Measurements from ENCODE around the gene C1QL1.
"Not testable (repeated sequence)": the region's sequence is repeated elsewhere in the genome, so short reads cannot be mapped to it uniquely, and the experiment has no call there.

Gene C1QL1

DNA sequence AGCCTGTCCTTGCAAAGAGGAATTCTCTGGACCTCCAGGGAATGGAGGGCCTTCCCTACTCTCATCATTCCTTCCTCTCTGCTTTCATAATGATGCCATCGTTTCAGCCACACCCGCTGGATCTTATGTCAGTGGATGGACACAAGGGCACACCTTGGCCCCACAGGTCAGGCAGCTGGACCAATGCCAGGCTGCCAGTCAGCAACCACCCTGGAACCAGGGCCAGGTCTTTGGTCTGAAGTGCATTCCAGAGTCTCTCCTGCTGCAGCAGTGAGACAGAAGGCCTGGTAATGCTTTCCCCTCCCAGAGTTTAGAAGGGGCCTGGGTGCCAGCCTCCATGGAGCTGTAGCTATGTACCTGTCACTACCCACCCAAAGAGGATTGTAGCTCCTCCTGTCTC lies 7.4 kb downstream of the C1QL1 start:
- DNase-seq (ENCODE audit: low read depth), result no peak

DNA sequence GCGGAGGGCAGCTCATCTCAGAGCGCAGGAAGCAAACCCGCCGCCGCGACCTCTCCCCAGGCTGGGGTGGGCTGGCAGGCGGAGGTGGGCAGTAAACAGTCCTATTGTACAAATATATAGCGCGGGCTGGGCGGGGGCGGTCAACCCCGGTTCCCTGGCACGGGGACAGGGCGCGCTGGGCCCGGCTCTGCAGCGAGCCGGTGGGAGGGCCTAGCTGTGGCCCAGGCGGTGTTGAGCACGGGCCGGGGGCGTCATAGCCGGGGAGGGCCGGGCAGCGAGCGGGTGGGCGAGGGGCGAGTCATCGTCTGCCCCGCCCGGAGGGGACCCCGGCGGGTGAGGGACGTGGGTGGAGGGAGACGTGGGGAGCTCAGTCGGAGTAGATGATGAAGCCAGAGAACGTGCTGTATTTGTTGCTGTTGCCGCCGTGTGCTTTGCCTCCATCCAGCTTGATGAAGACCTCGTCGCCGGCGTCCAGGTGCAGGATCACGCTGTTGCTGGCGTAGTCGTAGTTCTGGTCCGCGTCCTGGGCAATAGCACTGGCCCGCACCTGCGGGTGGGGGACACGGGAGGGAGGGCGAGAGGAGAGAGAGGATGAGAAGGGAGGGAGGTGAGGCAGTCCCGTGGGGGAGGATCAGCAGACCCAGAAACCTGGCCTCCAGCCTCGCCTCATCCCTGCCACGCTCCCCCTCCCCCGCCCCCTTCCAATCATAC lies 8.1 kb downstream of the C1QL1 start:
- DNase-seq (ENCODE audit: low read depth), result no peak

DNA sequence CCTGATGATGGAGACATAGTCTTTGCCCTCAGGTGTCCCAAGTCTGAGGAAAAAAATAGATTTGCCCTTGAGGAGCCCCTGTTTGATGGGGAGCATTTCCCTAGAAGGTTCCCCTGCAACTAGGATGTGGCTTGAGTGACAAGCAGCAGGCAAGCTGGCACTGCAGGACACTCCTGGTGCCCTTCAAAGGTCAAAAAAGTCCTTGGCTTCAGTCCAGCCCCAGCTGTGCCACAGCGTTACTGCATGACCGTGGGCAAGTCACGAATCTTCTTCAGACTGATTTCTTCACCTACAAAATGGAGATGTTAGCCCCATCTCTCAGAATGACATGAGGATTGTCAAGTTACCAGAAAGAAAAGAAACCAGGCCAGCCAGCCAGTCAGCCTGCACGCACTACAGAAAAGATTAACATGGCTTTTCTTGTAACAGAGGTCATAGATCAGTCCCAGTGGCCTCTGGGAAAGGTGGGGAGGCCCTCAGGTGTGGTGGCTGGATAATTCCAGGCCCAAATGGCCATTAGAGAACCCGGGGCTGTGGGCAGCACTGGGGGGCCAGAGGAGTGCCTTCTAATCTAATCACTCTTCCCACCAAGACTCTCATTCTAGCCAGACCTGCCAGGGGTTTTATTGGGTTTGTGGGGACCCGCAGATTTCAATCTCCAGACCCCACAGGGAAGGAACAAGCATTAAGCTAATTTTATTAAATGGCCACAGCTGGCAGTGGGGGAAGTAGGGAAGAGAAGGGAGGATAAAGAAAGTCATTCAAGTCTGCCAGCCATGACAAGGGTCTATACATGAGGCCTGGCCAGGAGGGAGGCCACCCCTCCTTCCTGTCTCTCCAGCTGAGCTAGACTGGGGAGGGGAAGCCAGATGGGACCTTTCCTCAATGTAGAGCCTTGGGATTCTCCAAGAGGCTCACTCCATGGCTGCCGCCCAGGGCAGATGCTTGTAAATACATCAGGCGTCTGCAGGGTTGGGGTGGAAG lies 10.8 kb downstream of the C1QL1 start:
- no peak for DNase-seq (ENCODE audit: low read depth)

DNA sequence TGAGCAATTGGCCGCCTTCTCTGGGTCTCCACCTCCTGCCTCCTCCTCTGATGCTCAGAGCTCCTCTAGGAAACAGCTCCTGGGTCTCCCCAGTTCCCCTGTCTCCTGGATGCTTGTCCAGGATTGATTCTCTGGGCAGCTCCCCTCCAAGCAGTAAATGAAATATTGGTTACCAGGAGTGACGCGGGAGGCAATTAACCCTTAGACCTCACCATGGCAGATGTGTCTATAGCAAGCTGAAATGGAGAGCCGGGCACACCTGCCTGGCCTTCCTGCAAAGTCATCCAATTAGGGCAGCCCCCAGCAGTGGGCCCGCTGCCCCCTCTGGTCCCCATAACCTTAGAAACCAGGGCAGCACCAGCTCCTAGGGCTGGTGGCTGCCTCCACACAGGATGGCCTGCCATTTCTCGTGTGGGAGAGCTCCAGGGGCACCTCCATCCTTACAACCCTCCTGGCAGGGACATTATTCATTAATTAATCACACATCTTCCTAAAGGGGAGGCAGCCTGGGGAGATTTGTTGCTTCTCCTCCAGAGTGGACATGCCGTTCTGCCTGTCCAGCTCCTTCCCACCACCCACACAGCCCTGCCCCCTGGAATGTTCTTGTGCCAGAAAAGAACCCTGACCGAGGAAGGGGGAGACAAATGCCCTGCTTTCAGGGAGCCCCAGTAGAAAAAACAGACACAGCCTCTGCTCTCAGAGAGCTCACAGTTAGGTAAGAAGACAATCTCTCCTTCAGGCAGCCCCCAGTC lies 12.3 kb downstream of the C1QL1 start:
- DNase-seq (ENCODE audit: low read depth), result no peak

DNA sequence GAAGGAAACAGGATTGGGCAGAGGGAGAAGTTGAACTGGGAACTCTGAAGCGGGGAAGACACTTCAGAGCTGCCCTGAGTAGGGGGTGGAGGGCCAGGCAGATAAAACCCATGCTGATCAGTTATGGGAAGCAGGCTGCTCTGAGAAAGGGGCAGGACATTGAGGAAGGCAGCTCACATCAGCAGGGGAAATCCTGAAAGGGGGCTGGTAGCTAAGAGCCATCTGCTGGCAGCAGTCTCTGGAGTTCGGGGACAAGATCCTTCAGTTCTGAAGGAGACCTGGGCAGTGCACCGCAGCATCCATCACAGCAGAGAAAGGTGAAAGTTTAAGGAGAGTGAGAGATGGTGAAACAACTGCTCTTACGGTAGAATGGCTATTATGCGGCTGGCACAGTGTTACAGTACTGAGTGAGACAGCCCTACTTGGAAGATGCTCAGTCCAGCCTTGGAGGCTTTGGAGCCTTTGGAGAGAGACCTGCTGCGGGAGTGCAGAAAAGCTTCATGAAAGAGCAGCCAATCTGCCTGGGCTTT lies 15.1 kb downstream of the C1QL1 start:
- DNase-seq (ENCODE audit: low read depth), result no peak

DNA sequence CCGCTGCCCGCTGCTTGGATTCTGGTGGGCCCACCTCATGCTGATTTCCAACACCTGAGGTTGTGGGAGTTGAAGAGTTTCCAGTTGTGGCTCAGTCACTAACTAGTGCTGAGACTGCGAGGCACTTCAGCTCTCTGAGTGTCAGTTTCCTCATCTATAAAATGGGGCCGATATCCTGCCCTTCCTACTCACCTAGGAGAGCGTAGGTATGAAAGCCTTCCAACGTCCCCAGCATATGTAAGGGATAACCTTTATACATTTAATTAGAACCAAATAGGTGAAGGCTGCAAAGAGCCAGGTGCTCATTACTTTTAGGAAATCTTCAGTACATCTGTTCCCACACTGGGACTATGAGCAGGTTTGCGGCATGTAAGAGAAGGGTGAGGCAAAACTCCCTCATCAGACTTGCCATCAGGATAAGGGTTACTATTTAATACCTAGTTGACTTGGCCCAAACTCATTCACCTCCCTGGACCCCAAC lies 19.7 kb downstream of the C1QL1 start:
- DNase-seq (ENCODE audit: low read depth), result no peak

DNA sequence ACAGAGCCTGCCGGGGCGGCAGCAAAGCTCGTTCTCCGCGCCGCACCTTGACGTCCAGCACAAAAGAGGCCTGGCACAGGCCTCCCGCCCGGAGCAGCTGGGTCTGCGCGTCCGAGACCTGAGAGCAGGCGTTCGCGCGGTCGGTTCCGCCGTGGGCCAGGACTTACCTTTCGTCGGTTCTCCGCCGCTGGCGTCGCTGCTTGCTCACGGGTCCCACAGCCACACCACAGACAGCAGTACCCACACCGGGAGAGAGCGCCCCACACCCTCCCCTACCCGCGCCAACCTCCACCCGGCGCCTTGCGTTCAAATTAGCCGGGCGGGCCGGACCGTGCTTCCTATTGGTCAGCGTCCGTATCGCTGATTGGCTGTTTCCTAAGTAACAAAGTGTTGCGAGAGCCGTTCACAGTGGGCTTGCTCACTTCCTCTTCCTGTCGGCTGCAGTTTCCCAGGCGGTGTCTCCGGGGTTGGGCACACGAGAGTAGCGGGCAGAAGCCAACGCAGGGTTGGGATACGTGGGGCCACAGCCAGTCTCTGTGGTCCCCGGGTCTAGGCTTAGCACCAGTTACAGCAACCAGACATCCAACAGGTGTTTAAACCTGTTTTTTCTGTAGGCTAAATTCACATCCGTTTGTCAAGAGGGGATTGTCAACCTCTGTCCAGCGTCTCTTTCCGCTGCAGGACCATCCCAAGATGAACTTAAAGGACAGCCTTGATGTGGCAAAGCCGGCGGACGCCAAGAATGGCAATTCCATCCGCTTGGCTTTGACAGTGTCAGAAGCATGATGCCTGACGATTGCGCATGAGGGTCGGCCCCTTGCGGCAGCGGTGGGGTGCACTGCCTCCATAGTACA lies 20.4 kb downstream of the C1QL1 start, which contains the start of gene KIF18B:
Gene KIF18B (minus strand): TSS at position 313 of the 854 bp plus-strand sequence. CDS start 11,429 bp downstream, outside the sequence.
- peak; percentile 77 for DNase-seq (ENCODE audit: low read depth)

DNA sequence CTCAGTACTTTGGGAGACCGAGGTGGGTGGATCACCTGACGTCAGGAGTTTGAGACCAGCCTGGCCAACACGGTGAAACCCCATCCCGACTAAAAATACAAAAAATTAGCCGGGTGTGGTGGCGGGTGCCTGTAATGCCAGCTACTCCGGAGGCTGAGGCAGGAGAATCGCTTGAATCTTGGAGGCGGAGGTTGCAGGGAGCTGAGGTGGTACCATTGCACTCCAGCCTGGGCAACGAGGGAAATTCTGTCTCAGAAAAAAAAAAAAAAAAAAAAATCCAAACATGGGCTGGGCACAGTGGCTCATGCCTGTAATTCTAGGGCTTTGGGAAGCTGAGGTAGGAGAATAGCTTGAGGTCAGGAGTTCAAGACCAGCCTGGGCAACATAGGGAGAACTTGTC lies 22.5 kb downstream of the C1QL1 start:
- not testable (repeated sequence) for DNase-seq (ENCODE audit: low read depth)

DNA sequence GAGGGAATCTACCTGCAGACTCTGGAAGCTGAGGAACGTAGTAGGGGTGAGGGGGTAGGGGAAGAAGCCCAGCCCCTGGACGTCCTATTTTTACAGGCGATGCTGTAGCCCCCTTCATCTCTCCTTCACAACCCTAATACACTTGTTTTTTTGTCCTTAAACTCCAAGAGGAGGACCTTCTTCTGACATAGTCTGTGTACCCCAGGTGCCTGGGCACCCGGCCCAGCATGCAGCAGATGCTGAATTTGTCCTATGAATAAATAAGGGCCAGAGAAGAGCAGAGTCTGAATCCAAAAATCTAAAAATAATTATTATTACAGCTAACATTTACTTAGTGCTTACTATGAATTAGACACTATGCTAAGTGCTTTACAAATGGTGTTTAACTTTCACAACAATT lies 25.6 kb downstream of the C1QL1 start:
- DNase-seq (ENCODE audit: low read depth), result no peak

DNA sequence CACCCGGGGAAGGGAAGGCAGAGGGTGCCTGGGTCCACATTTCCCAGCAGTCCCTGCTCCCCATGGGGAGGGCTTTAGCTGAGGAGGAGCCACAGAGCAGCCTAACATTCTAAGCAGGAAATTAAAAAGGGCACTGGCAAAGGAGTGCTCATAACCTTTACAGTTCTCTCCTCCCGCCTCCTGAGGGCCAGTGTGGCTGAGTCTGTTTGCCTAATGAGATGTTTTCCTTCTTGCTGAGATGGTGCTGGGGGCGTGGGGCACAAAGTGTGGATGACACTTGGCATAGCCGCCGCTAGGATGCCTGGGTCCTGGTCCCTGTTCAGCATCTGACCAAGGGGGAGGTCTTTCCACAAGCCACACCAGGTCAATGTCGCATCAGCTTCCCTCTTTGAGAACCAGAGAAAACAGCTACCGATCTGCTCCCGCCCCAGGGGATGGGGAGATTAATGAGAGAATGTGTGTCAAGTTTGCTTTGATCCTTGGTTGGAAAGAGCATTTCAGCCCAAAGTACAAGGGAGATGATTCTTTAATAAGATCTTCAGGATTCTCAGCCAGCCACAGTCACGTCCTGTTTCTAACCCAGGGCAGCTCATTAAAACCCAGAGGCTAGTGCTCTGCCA lies 26.3 kb downstream of the C1QL1 start:
- no peak for DNase-seq (ENCODE audit: low read depth)

DNA sequence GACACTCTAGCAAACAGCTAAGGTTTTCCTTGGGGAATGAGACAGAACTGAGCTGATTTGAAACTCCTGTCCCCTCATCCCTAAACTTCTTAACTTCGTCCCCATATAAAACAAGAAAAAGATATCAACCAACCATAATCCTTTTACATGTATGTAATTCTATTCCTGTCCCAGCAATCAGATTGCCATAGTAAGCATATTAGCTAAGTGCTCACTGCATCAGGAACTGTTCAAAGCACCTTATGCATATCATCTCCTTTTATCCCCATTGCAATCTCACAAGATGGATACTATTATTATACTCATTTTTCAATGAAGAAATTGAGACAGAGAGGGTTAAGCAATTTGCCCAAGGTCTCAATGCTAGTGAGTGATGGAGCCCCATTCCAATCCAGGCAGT lies 27.3 kb downstream of the C1QL1 start:
- DNase-seq (ENCODE audit: low read depth), result no peak

DNA sequence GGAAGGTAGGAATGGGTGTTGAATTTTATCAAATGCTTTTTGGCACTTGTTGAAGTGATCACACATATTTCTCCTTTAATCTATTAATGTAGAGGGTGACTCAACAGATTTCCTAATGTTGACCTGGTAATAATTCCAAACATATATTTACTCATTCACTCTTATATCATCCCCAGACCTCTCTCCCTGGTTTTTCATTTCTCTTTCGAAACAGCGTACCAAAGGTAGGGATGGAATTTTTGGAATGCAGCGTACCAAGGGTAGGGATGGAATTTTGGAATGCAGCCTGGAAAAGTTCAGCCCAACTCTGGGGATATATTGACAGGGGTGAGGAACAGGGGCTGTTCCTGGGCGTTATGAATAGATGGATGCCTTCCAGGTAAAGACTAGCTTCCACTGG lies 27.8 kb downstream of the C1QL1 start:
- no peak for DNase-seq (ENCODE audit: low read depth)

DNA sequence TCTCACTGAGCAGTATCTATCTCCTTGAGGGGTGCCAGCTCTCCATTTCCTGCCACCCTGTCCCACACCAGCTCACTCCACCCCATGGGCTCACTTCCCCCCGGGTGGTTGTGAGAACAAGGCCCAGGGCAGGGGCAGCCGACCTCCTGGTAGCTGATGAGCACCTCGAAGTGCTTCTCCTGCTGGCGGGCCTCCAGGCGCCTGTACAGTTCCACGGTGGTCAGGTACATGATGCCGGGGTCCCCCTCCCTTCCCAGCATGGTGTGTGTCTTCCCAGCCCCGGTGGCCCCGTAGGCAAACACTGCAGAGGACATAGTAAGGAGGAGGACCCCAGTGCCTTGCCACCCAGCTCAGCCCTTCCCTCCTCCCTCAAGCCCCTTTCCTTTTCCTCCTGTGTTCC lies 33.0 kb downstream of the C1QL1 start:
- DNase-seq (ENCODE audit: low read depth), result no peak

DNA sequence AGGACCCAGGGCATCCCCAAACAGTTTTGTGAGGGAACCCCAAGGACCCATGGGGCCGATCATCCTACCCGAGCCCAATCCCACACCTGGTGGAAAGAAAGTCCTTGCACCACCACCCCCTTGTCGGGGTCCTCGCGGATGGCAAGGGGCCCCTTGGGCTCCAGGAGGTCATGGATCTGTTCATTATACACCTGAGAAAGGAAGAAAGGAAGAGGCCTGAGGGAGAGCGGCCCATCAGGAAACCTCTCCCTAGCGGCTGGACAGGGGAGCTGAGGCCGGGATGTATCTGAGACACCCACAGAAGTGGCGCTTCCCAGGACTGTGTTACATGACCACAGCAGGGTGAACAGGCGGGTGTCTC lies 33.4 kb downstream of the C1QL1 start:
- no peak for DNase-seq (ENCODE audit: low read depth)

DNA sequence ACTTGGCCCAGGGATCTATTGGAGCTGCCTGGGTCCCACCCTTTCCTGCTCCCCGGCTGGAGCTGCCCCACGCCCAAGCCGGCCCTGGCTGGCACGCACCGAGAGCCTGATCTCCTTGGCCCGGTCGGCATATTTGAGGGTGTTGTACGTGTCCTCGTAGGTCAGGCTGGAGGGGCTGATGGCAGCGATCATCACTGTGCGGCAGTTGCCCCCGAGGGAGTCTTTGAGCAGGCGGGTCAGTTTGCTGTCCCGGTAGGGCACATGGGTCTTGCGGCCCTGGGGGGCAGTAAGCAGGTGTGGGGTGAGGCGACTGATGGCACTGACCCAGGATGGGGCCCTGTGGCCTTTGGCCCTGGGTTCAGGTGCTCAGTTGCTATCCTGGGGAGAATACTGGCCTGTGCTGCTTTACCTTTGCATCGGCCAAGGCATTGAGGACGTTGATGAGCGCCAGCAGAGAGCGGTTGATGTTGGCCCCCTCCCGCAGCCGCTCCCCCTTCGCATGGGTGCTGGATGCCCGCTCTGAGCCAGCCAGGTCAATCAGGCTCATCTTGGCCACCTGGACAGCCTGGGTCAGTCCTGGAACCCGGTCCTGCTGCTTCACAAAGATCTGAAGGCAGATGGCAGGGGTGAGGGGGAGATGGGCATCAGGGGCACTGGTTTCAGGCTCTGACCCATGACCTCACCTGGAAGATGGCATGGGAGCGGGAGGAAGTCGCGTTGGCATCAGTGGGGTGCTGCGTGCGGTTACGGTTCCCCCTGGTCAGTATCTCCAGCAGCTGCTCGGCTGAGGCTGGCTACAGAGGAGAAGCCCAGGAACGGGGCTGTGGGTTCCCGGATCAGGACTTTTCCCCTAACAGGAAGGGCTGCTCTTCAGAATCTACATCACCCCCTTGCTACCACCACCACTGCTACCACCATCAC lies 34.0 kb downstream of the C1QL1 start:
- DNase-seq (ENCODE audit: low read depth), result no peak

DNA sequence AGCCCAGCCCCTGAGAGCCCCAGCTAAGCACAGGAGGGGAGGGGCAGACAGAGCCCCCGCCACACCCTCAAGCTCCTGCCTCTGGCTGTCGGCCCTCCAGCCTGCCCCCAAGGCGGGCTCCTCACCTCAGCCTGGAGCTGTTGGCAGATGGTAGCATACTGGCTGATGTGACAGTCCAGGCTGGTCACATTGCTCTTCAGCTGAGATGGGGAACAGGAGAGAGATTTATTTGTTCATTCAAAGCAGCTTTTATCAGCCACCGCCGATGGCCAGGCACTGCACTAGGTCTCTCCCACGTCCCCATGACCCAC lies 35.4 kb downstream of the C1QL1 start:
- DNase-seq (ENCODE audit: low read depth), result no peak

DNA sequence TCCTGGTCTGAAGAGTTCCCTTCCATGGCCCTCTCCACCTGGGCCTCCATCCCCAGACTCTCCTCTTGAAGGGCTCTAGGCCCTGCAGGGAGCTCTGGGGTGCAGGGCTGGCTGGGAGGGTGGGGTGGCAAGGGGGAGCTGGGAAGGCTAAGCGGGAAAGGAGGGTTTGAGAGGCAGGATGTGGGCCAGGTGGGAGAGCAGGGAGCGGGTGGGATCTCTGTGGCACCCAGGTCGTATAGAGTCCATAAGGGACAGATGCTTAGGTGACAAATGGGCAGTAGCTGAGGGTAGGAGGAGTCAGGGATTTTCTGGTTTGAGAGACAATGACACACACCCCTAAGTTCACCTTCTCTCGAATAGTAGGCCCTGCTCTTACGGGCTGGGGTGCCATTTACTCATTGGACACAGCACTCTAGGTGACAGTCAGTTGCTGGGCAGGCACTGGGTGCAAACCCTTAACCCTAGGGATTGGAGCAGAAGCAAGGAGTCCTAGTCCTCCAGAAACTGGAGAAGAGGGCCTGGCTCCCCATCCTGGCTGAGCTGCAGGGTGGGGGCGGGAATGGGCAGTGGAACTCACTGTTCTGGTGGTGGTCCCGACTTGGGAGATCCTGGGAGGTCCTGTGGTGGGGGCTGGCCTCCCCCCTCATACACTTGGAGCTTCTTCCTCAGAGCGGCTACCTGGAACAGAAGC lies 35.9 kb downstream of the C1QL1 start:
- no peak for DNase-seq (ENCODE audit: low read depth)

DNA sequence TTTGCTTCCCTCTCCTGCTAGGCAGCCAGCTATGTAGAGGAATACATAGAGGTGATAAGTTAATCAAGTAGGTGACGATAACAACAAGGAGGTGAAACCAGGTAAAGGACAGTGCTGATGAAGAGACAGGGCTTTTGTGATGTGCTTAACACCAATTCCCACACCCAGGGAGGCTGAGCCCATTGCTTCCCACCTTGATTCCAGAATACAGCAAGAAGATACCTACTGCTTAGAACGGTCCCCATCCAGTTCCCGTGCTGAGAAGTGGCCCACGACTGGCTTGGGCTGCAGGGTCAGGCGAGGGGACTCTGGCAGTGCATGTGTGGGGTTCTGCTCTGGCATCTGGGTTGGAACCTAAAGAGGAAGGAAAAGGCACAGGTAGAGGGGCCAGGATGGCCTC lies 36.7 kb downstream of the C1QL1 start:
- DNase-seq (ENCODE audit: low read depth), result no peak

DNA sequence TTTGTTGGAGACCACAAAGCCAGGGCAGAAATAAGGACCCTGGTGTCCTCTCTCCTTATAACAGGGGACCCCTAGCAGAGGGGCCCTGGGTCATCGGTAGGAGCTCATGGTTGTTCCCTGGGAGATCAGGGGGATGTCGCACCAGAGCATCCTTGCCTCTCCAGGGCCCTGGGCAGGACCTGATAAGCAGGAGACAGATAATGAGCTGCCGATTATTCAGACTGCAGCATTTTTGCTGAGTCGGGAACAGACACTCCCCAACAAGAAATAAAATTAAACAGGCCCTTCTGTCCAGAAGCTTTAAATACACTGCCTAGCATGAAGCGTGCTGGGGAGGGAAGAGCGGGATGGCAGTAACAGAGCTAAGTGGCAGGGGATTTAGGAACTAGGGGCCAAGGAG lies 37.4 kb downstream of the C1QL1 start:
- DNase-seq (ENCODE audit: low read depth), result no peak

All from activated gamma-delta T cell treated with anti-CD3 and anti-CD28 coated beads, Interleukin-2, amount 50 U/mL, for 16 hours (primary cell).